HL-60 (cell line): ENCODE measurements around the gene SPTBN1.

Experiments used
- DNase-seq, 2 experiments: peaks; one replicate each; pipeline ENCODE4 v3.0.0-alpha.2; 2010 to 2020; ENCODE audit warnings: low read depth in 1 of 2, low spot score in 1 of 2
- H3K27ac ChIP-seq: fragments of 250-450 bp; sonication (Bioruptor Pico); replicated peaks from 2 replicates; pipeline ENCODE4 v1.5.1; 2020; ENCODE audit warnings: mild to moderate bottlenecking, moderate library complexity
- H3K27me3 ChIP-seq: fragments of 250-450 bp; sonication (Bioruptor Pico); 2 replicates; pipeline ENCODE4 v1.5.1; 2021; ENCODE audit warnings: mild to moderate bottlenecking, moderate library complexity; ENCODE audit not compliant: insufficient read depth, poor library complexity, severe bottlenecking
- H3K4me3 ChIP-seq: replicated peaks from 2 replicates; pipeline ENCODE4 v1.5.1; 2011; ENCODE audit warnings: mild to moderate bottlenecking, control low read depth, low read length; ENCODE audit not compliant: insufficient read depth
- CTCF ChIP-seq: IDR thresholded peaks from one replicate; pipeline ENCODE4 v1.5.1; 2011; ENCODE audit warnings: low read length, control low read depth, inconsistent platforms; ENCODE audit not compliant: insufficient read depth
- GABPA ChIP-seq: IDR thresholded peaks from 2 replicates; pipeline ENCODE4 v1.6.1; 2012; ENCODE audit warnings: low read depth
- POLR2AphosphoS5 ChIP-seq: IDR thresholded peaks from 2 replicates; pipeline ENCODE4 v1.6.1; 2012; ENCODE audit warnings: low read depth
- REST ChIP-seq: IDR thresholded peaks from 2 replicates; pipeline ENCODE4 v1.6.1; 2012; ENCODE audit warnings: low read depth; ENCODE audit not compliant: insufficient replicate concordance
- SPI1 ChIP-seq: IDR thresholded peaks from 2 replicates; pipeline ENCODE4 v1.6.1; 2012; ENCODE audit warnings: low read depth, mild to moderate bottlenecking, borderline replicate concordance

The SPTBN1 gene

GRCh38 chr2:54457323-54458023 lies 1.3 kb downstream of the SPTBN1 start:
- H3K27ac ChIP-seq, result no peak overlapping the region
- DNase-seq, result no peak
- H3K4me3 ChIP-seq, result peak overlapping the region; percentile 49
- peaks cover 45% of the 10 kb centered on the region for H3K27me3 ChIP-seq
- no peak for TF ChIP-seq POLR2AphosphoS5
- TF ChIP-seq GABPA, result no peak
- TF ChIP-seq CTCF, result no peak
- no peak for TF ChIP-seq SPI1
- no peak for TF ChIP-seq REST

GRCh38 chr2:54459037-54459441 lies 2.9 kb downstream of the SPTBN1 start:
- Histone ChIP-seq H3K27ac (no peak overlapping the region), H3K27me3 (peaks cover 44% of the 10 kb centered on the region), H3K4me3 (no peak overlapping the region)
- no peak for TF ChIP-seq GABPA
- TF ChIP-seq POLR2AphosphoS5, result no peak
- no peak for TF ChIP-seq CTCF
- TF ChIP-seq SPI1, result no peak
- TF ChIP-seq REST, result no peak
- peak in 1 of 2 experiments; percentile 65 for DNase-seq

- H3K27me3 ChIP-seq, result peaks cover 31% of the 10 kb centered on the region
- TF ChIP-seq CTCF (no peak), SPI1 (no peak), POLR2AphosphoS5 (no peak), REST (no peak), GABPA (no peak)
- DNase-seq, result no peak
- H3K4me3 ChIP-seq, result no peak overlapping the region
- H3K27ac ChIP-seq, result no peak overlapping the region
Measured at GRCh38 chr2:54461261-54461660, 5.1 kb downstream of the SPTBN1 start.
